ENCODE measurements around the gene CCNQ.

DNA sequence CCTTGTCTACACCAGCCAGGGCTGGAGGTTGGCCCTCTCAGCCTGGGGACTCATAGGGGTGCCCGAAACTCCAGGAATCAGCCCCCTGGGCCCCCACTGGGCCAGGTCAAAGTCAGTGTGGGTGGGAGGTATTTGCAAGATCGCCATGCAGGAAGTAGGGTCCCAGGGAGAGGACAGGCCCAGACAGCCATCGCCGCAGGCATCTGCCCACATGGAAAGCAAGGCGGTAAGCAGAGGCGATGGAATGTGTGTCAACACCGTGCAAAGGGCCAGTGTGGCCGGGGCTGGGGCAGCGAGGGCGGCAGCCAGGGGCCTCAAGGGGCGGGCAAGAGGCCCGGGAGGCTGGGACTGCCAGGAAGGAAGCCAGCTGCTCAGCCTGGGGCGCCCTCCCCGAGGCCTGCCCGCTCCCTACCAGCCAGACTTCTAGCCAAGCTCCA, 28.8 kb upstream of the CCNQ start:
- TF ChIP-seq, protein P1, sequence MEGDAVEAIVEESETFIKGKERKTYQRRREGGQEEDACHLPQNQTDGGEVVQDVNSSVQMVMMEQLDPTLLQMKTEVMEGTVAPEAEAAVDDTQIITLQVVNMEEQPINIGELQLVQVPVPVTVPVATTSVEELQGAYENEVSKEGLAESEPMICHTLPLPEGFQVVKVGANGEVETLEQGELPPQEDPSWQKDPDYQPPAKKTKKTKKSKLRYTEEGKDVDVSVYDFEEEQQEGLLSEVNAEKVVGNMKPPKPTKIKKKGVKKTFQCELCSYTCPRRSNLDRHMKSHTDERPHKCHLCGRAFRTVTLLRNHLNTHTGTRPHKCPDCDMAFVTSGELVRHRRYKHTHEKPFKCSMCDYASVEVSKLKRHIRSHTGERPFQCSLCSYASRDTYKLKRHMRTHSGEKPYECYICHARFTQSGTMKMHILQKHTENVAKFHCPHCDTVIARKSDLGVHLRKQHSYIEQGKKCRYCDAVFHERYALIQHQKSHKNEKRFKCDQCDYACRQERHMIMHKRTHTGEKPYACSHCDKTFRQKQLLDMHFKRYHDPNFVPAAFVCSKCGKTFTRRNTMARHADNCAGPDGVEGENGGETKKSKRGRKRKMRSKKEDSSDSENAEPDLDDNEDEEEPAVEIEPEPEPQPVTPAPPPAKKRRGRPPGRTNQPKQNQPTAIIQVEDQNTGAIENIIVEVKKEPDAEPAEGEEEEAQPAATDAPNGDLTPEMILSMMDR (IDR thresholded peaks at IDR 0.05; ENCODE audit: extremely low read depth in 1 of 2, insufficient read depth in 1 of 2, low read depth in 1 of 2, low read length in 2 of 2): no peak
- TF ChIP-seq JUN (IDR thresholded peaks at IDR 0.05; ENCODE audit: borderline replicate concordance, insufficient read depth, insufficient read length, low read depth): no peak
- TF ChIP-seq, protein P2, sequence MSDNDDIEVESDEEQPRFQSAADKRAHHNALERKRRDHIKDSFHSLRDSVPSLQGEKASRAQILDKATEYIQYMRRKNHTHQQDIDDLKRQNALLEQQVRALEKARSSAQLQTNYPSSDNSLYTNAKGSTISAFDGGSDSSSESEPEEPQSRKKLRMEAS (IDR thresholded peaks at IDR 0.05; ENCODE audit: insufficient read depth, insufficient read length): no peak
- no peak for TF ChIP-seq EZH2 (IDR thresholded peaks at IDR 0.05; ENCODE audit: borderline replicate concordance, low read depth, low read length, severe bottlenecking)
- TF ChIP-seq POLR2AphosphoS5 (IDR thresholded peaks at IDR 0.05; ENCODE audit: insufficient read depth, low read depth, low read length): no peak
- no peak for TF ChIP-seq POLR2A (IDR thresholded peaks at IDR 0.05; ENCODE audit: low read depth, low read length)
- no peak for TF ChIP-seq FOS (IDR thresholded peaks at IDR 0.05; ENCODE audit: borderline replicate concordance, insufficient read depth, low read length)
- no peak for TF ChIP-seq MYC (IDR thresholded peaks at IDR 0.05; ENCODE audit: low read depth, low read length)
- no peak for TF ChIP-seq GATA2 (IDR thresholded peaks at IDR 0.05; ENCODE audit: insufficient read depth, insufficient read length, low read depth, low read length)
